OCI-LY7 (cell line): Measurements from ENCODE around the gene CHST14. TPM values are rescaled to one million over a fixed set of nuclear protein-coding genes. Genes with fewer than 3 reads are reported as not detected.

Experiments
- BruUV-seq: library from RNA; stranded (reverse); fragments of 400-500 nt; replicated peaks from 2 replicates; lab custom pipeline; 2021; lab: Mats Ljungman, UMichigan
- CTCF ChIA-PET: fragments of 300-600 bp; sonication (Branson Sonifier 250); formaldehyde crosslinking; loops from one replicate; lab custom pipeline; 2022; ENCODE audit warnings: antibody characterized with exemption; ENCODE audit not compliant: unreplicated experiment; lab: Charles Lee
- POLR2A ChIA-PET: fragments of 300-600 bp; sonication (Branson Sonifier 250); formaldehyde crosslinking; loops from one replicate; lab custom pipeline; 2022; ENCODE audit warnings: antibody characterized with exemption; lab: Charles Lee
- DNase-seq: peaks from one replicate; pipeline ENCODE4 v3.0.0-alpha.2; 2015; ENCODE audit warnings: low spot score
- H2AFZ ChIP-seq: fragments of 200-600 bp; sonication (generic), shearing (Covaris generic); 2 replicates; pipeline ENCODE4 v1.6.1; 2014; ENCODE audit warnings: mild to moderate bottlenecking, antibody characterized with exemption, low read length, moderate library complexity
- H3K27ac ChIP-seq: fragments of 200-600 bp; sonication (generic); 2 replicates; pipeline ENCODE4 v1.5.1; 2014; ENCODE audit warnings: mixed run types, low read depth, mild to moderate bottlenecking, moderate library complexity, low read length, inconsistent platforms; ENCODE audit not compliant: poor library complexity, severe bottlenecking
- H3K36me3 ChIP-seq: fragments of 200-600 bp; sonication (generic); 2 replicates; pipeline ENCODE4 v1.6.1; 2014; ENCODE audit warnings: mild to moderate bottlenecking, antibody characterized with exemption, low read length, moderate library complexity, mixed read lengths; ENCODE audit not compliant: insufficient read depth
- H3K4me1 ChIP-seq: fragments of 200-600 bp; sonication (generic); 2 replicates; pipeline ENCODE4 v1.5.1; 2014; ENCODE audit warnings: mild to moderate bottlenecking, low read length; ENCODE audit not compliant: insufficient read depth, poor library complexity, severe bottlenecking
- H3K4me2 ChIP-seq: fragments of 200-600 bp; sonication (generic); 2 replicates; pipeline ENCODE4 v1.6.1; 2014; ENCODE audit warnings: mild to moderate bottlenecking, low read length
- H3K4me3 ChIP-seq: fragments of 200-600 bp; sonication (generic); 2 replicates; pipeline ENCODE4 v1.5.1; 2014; ENCODE audit warnings: mild to moderate bottlenecking, low read depth, low read length; ENCODE audit not compliant: poor library complexity, severe bottlenecking
- H3K79me2 ChIP-seq: fragments of 200-600 bp; sonication (generic); 2 replicates; pipeline ENCODE4 v1.6.1; 2016; ENCODE audit warnings: low read depth, mild to moderate bottlenecking, low read length, moderate library complexity, mixed read lengths; ENCODE audit not compliant: insufficient read depth
- H3K9me2 ChIP-seq: fragments of 200-600 bp; sonication (generic); 2 replicates; pipeline ENCODE4 v1.6.1; 2016; ENCODE audit warnings: mild to moderate bottlenecking, low read length, mixed read lengths; ENCODE audit not compliant: insufficient read depth
- H3K9me3 ChIP-seq: fragments of 200-600 bp; sonication (generic); 2 replicates; pipeline ENCODE4 v1.6.1; 2014; ENCODE audit warnings: mild to moderate bottlenecking, mixed run types, low read length, mixed read lengths
- H4K20me1 ChIP-seq: fragments of 200-600 bp; sonication (generic); 2 replicates; pipeline ENCODE4 v1.6.1; 2014; ENCODE audit warnings: mild to moderate bottlenecking, antibody characterized with exemption, low read length, moderate library complexity, mixed read lengths; ENCODE audit not compliant: insufficient read depth
- CTCF ChIP-seq: fragments of 200-600 bp; sonication (generic); conservative IDR thresholded peaks from 2 replicates; pipeline ENCODE4 v1.5.1; 2014; ENCODE audit warnings: mild to moderate bottlenecking, antibody characterized with exemption, low read length, moderate library complexity, mixed read lengths
- EZH2phosphoT487 ChIP-seq: fragments of 200-600 bp; sonication (generic); IDR thresholded peaks from 2 replicates; pipeline ENCODE4 v1.6.1; 2018; ENCODE audit warnings: low read depth, borderline replicate concordance, mild to moderate bottlenecking, mixed run types, antibody characterized with exemption, low read length, moderate library complexity, mixed read lengths
- intact Hi-C: fragments of 100-400 bp; cut with micrococcal nuclease; formaldehyde crosslinking; loops from one replicate; pipeline ENCODE4 v1.10.0; 2022; ENCODE audit not compliant: unreplicated experiment
- total RNA-seq, 2 experiments: library from RNA; depleted of rRNA in 1 of 2; stranded (reverse); fragments of >200 nt in 1 of 2; shearing (Covaris generic) in 1 of 2; gene quantifications; 2 replicates each; pipeline ENCODE4 v1.2.3, GENCODE V29; 2014 to 2022

The CHST14 gene
- total RNA-seq, 2 experiments from 2014 or later, result 7.3 to 15.3 TPM

- Histone ChIP-seq H4K20me1 (no peaks in the 10 kb centered on the region), H3K27ac (no peak overlapping the region), H3K36me3 (peaks cover 36% of the 10 kb centered on the region; the same call in 1 of the 2 replicates), H3K79me2 (no peaks in the 10 kb centered on the region), H2AFZ (no peak overlapping the region), H3K4me3 (no peak overlapping the region), H3K9me2 (no peaks in the 10 kb centered on the region), H3K9me3 (no peaks in the 10 kb centered on the region), H3K4me1 (no peaks in the 10 kb centered on the region), H3K4me2 (no peak overlapping the region)
- intact Hi-C loops, result no loop called here
- ChIA-PET POLR2A (interaction anchor here (0.6 kb wide), 1 partner anchor 273 kb away, joined by 3 read pairs; no protein-coding TSS in a partner anchor), CTCF (no interaction called here)
- TF ChIP-seq EZH2phosphoT487 (no peak), CTCF (no peak)
- DNase-seq, result no peak
- BruUV-seq, result no TSS peak
These were observed 7.5 kb upstream of the CHST14 start for GRCh38 chr15:40463279-40463678.

- CTCF ChIA-PET, result no interaction called here
These were observed 6.8 kb upstream of the CHST14 start for GRCh38 chr15:40463886-40464545.

More at GRCh38 chr15:40463886-40464545, 6.8 kb upstream of the CHST14 start:
- H3K27ac ChIP-seq, result no peak overlapping the region
- POLR2A ChIA-PET, result interaction anchor here (0.6 to 0.7 kb wide), 2 partner anchors 11 to 273 kb away, joined by 3 read pairs; no protein-coding TSS in a partner anchor
- no peaks in the 10 kb centered on the region for H4K20me1 ChIP-seq
- H3K36me3 ChIP-seq, result peaks cover 36% of the 10 kb centered on the region; the same call in 1 of the 2 replicates
- H3K9me2 ChIP-seq, result no peaks in the 10 kb centered on the region
- H3K4me1 ChIP-seq, result no peaks in the 10 kb centered on the region
- no peaks in the 10 kb centered on the region for H3K9me3 ChIP-seq
- no peak overlapping the region for H2AFZ ChIP-seq
- no TSS peak for BruUV-seq
- H3K79me2 ChIP-seq, result no peaks in the 10 kb centered on the region
- H3K4me2 ChIP-seq, result no peak overlapping the region
- intact Hi-C loops, result no loop called here
- DNase-seq, result no peak
- no peak for TF ChIP-seq EZH2phosphoT487
- no peak for TF ChIP-seq CTCF
- no peak overlapping the region for H3K4me3 ChIP-seq
